PFSK-1 (cell line): Measurements from ENCODE around the gene STAG3.

Experiments used
- POLR2AphosphoS5 ChIP-seq: IDR thresholded peaks from 2 replicates; pipeline ENCODE4 v1.6.1; 2012; ENCODE audit warnings: low read depth, mild to moderate bottlenecking, control low read depth, low read length, moderate library complexity
- SIN3A ChIP-seq: IDR thresholded peaks from 2 replicates; pipeline ENCODE4 v1.6.1; 2012; ENCODE audit warnings: mild to moderate bottlenecking, low read length, moderate library complexity, borderline replicate concordance; ENCODE audit not compliant: insufficient read depth
- TF ChIP-seq, protein P1 (sequence below), 2 experiments: IDR thresholded peaks; 2 replicates each; pipeline versions ENCODE4 v1.6.1 to v1.8.0; 2011 to 2012; ENCODE audit warnings: low read depth in 2 of 2, low read length in 2 of 2, control low read depth in 1 of 2, inconsistent platforms in 1 of 2, mild to moderate bottlenecking in 1 of 2, moderate library complexity in 1 of 2; ENCODE audit not compliant: insufficient read depth in 1 of 2

DNA sequence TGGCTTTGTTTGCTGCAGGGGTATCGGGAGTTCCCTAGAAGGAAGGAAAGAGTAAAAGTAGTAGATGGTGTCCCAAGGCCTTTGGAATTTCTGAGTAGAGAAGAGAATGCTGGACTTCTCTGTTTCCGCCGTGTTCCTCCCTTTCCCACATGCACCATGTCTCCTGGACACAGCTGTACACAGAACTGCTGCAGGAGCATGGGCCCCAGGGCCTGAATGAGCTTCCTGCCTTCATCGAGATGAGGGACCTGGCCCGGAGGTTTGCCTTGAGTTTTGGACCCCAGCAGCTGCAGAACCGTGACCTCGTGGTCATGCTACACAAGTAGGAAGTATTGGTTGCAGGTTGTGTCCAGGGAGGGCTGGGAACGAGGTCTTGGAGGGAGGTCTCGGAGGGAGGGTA is 26.7 kb downstream of the STAG3 start:
- TF ChIP-seq SIN3A (no peak), POLR2AphosphoS5 (no peak)
- TF ChIP-seq, protein P1, sequence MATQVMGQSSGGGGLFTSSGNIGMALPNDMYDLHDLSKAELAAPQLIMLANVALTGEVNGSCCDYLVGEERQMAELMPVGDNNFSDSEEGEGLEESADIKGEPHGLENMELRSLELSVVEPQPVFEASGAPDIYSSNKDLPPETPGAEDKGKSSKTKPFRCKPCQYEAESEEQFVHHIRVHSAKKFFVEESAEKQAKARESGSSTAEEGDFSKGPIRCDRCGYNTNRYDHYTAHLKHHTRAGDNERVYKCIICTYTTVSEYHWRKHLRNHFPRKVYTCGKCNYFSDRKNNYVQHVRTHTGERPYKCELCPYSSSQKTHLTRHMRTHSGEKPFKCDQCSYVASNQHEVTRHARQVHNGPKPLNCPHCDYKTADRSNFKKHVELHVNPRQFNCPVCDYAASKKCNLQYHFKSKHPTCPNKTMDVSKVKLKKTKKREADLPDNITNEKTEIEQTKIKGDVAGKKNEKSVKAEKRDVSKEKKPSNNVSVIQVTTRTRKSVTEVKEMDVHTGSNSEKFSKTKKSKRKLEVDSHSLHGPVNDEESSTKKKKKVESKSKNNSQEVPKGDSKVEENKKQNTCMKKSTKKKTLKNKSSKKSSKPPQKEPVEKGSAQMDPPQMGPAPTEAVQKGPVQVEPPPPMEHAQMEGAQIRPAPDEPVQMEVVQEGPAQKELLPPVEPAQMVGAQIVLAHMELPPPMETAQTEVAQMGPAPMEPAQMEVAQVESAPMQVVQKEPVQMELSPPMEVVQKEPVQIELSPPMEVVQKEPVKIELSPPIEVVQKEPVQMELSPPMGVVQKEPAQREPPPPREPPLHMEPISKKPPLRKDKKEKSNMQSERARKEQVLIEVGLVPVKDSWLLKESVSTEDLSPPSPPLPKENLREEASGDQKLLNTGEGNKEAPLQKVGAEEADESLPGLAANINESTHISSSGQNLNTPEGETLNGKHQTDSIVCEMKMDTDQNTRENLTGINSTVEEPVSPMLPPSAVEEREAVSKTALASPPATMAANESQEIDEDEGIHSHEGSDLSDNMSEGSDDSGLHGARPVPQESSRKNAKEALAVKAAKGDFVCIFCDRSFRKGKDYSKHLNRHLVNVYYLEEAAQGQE (IDR thresholded peaks at IDR 0.05; ENCODE audit: insufficient read depth in 1 of 2, low read depth in 2 of 2, low read length in 2 of 2) = no peak
